Endothelial cell of umbilical vein (primary cell): ENCODE data around the gene MRM2.

Experiments
- CTCF ChIP-seq, 2 donors: IDR thresholded peaks; 1 replicate in 1 of 2; 2 replicates in 1 of 2; pipeline ENCODE4 v1.5.1; 2011; ENCODE audit warnings: low read length in 2 of 2, mild to moderate bottlenecking in 2 of 2, moderate library complexity in 2 of 2, control low read depth in 1 of 2, inconsistent platforms in 1 of 2, low read depth in 1 of 2; ENCODE audit not compliant: insufficient read depth in 1 of 2; ENCODE audit errors: extremely low read depth in 1 of 2
- EZH2 ChIP-seq: IDR thresholded peaks from 2 replicates; pipeline ENCODE4 v1.6.1; 2012; ENCODE audit warnings: borderline replicate concordance, low read depth, mild to moderate bottlenecking, moderate library complexity, low read length, inconsistent platforms; ENCODE audit not compliant: severe bottlenecking
- POLR2AphosphoS5 ChIP-seq: IDR thresholded peaks from 2 replicates; pipeline ENCODE4 v1.6.1; 2012; ENCODE audit warnings: low read depth, mild to moderate bottlenecking, control low read depth, low read length, moderate library complexity; ENCODE audit not compliant: insufficient read depth

GRCh38 chr7:2258661-2259365 lies 16.8 kb upstream of the MRM2 start:
- TF ChIP-seq EZH2 (no peak), POLR2AphosphoS5 (no peak), CTCF (IDR thresholded peaks at IDR 0.05; ENCODE audit: extremely low read depth in 1 of 2, insufficient read depth in 1 of 2, low read depth in 1 of 2, low read length in 2 of 2) (no peak)
